IPS-18a (cell line): ENCODE data around the gene ARNT2.

Experiments
- H3K27ac ChIP-seq: one replicate; pipeline ENCODE4 v1.5.1; 2013; ENCODE audit warnings: low read length
- H3K27me3 ChIP-seq: one replicate; pipeline ENCODE4 v1.6.1; 2013; ENCODE audit warnings: mild to moderate bottlenecking, low read length; ENCODE audit not compliant: control insufficient read depth, insufficient read depth
- H3K36me3 ChIP-seq: one replicate; pipeline ENCODE4 v1.6.1; 2013; ENCODE audit warnings: low read depth, low read length; ENCODE audit not compliant: control insufficient read depth
- H3K4me1 ChIP-seq: one replicate; pipeline ENCODE4 v1.6.1; 2013; ENCODE audit warnings: low read depth, low read length; ENCODE audit not compliant: control insufficient read depth
- H3K4me3 ChIP-seq: one replicate; pipeline ENCODE4 v1.5.1; 2013; ENCODE audit warnings: low read length
- H3K9ac ChIP-seq: one replicate; pipeline ENCODE4 v1.6.1; 2013; ENCODE audit warnings: mild to moderate bottlenecking, low read length, moderate library complexity
- H3K9me3 ChIP-seq: one replicate; pipeline ENCODE4 v1.6.1; 2013; ENCODE audit warnings: low read depth, low read length; ENCODE audit not compliant: control insufficient read depth

Gene ARNT2

GRCh38 chr15:80458580-80458979, 54.4 kb downstream of the ARNT2 start:
- Histone ChIP-seq H3K27me3 (peaks cover 4% of the 10 kb centered on the region), H3K4me3 (no peak overlapping the region), H3K4me1 (no peaks in the 10 kb centered on the region), H3K36me3 (no peaks in the 10 kb centered on the region), H3K9ac (no peak overlapping the region), H3K9me3 (no peaks in the 10 kb centered on the region), H3K27ac (no peak overlapping the region)

- H3K9me3 ChIP-seq, result no peaks in the 10 kb centered on the region
- peaks cover 4% of the 10 kb centered on the region for H3K27me3 ChIP-seq
- no peaks in the 10 kb centered on the region for H3K36me3 ChIP-seq
Observed at GRCh38 chr15:80459380-80459779, 55.2 kb downstream of the ARNT2 start.

GRCh38 chr15:80459818-80460217, 55.6 kb downstream of the ARNT2 start:
- Histone ChIP-seq H3K4me3 (no peak overlapping the region), H3K9ac (no peak overlapping the region), H3K27me3 (peaks cover 4% of the 10 kb centered on the region), H3K36me3 (no peaks in the 10 kb centered on the region), H3K27ac (no peak overlapping the region), H3K9me3 (no peaks in the 10 kb centered on the region), H3K4me1 (no peaks in the 10 kb centered on the region)

More at GRCh38 chr15:80459380-80459779, 55.2 kb downstream of the ARNT2 start:
- H3K4me3 ChIP-seq, result no peak overlapping the region
- H3K27ac ChIP-seq, result no peak overlapping the region
- H3K9ac ChIP-seq, result no peak overlapping the region
- no peaks in the 10 kb centered on the region for H3K4me1 ChIP-seq

GRCh38 chr15:80461356-80462095, 57.3 kb downstream of the ARNT2 start:
- no peaks in the 10 kb centered on the region for H3K4me1 ChIP-seq
- no peaks in the 10 kb centered on the region for H3K27me3 ChIP-seq
- H3K4me3 ChIP-seq, result no peak overlapping the region
- no peaks in the 10 kb centered on the region for H3K9me3 ChIP-seq
- H3K27ac ChIP-seq, result no peak overlapping the region
- H3K9ac ChIP-seq, result no peak overlapping the region
- no peaks in the 10 kb centered on the region for H3K36me3 ChIP-seq

- Histone ChIP-seq H3K4me3 (no peak overlapping the region), H3K4me1 (no peaks in the 10 kb centered on the region), H3K36me3 (no peaks in the 10 kb centered on the region), H3K9ac (no peak overlapping the region), H3K27me3 (no peaks in the 10 kb centered on the region), H3K27ac (no peak overlapping the region), H3K9me3 (no peaks in the 10 kb centered on the region)
Observed at GRCh38 chr15:80462111-80462510, 57.9 kb downstream of the ARNT2 start.

GRCh38 chr15:80462836-80463512, 58.8 kb downstream of the ARNT2 start:
- Histone ChIP-seq H3K27me3 (no peaks in the 10 kb centered on the region), H3K27ac (no peak overlapping the region), H3K4me3 (no peak overlapping the region), H3K9me3 (no peaks in the 10 kb centered on the region), H3K9ac (no peak overlapping the region), H3K4me1 (no peaks in the 10 kb centered on the region), H3K36me3 (no peaks in the 10 kb centered on the region)

- Histone ChIP-seq H3K27me3 (no peaks in the 10 kb centered on the region), H3K4me1 (no peaks in the 10 kb centered on the region), H3K9ac (no peak overlapping the region), H3K36me3 (no peaks in the 10 kb centered on the region), H3K4me3 (no peak overlapping the region), H3K9me3 (no peaks in the 10 kb centered on the region), H3K27ac (no peak overlapping the region)
Observed at GRCh38 chr15:80464951-80465625, 60.9 kb downstream of the ARNT2 start.

- no peak overlapping the region for H3K4me3 ChIP-seq
Observed at GRCh38 chr15:80465626-80466005, 61.4 kb downstream of the ARNT2 start.

GRCh38 chr15:80466543-80466942, 62.4 kb downstream of the ARNT2 start:
- H3K4me3 ChIP-seq, result no peak overlapping the region
- H3K9me3 ChIP-seq, result no peaks in the 10 kb centered on the region
- H3K4me1 ChIP-seq, result peaks cover 2% of the 10 kb centered on the region
- H3K36me3 ChIP-seq, result peaks cover 5% of the 10 kb centered on the region
- no peak overlapping the region for H3K27ac ChIP-seq
- no peak overlapping the region for H3K9ac ChIP-seq
- H3K27me3 ChIP-seq, result no peaks in the 10 kb centered on the region

More at GRCh38 chr15:80465626-80466005, 61.4 kb downstream of the ARNT2 start:
- Histone ChIP-seq H3K9me3 (no peaks in the 10 kb centered on the region), H3K9ac (no peak overlapping the region), H3K27me3 (no peaks in the 10 kb centered on the region), H3K4me1 (no peaks in the 10 kb centered on the region), H3K27ac (no peak overlapping the region), H3K36me3 (peaks cover under 1% of the 10 kb centered on the region)

- no peak overlapping the region for H3K9ac ChIP-seq
- peaks cover 5% of the 10 kb centered on the region for H3K36me3 ChIP-seq
- peaks cover 10% of the 10 kb centered on the region for H3K4me1 ChIP-seq
- H3K9me3 ChIP-seq, result no peaks in the 10 kb centered on the region
- H3K27ac ChIP-seq, result no peak overlapping the region
- no peaks in the 10 kb centered on the region for H3K27me3 ChIP-seq
- no peak overlapping the region for H3K4me3 ChIP-seq
Observed at GRCh38 chr15:80467311-80467714, 63.1 kb downstream of the ARNT2 start.

- H3K4me3 ChIP-seq, result no peak overlapping the region
- no peaks in the 10 kb centered on the region for H3K27me3 ChIP-seq
- peaks cover 25% of the 10 kb centered on the region for H3K4me1 ChIP-seq
- H3K9ac ChIP-seq, result no peak overlapping the region
- no peaks in the 10 kb centered on the region for H3K9me3 ChIP-seq
- H3K36me3 ChIP-seq, result peaks cover 5% of the 10 kb centered on the region
- no peak overlapping the region for H3K27ac ChIP-seq
Observed at GRCh38 chr15:80468796-80469195, 64.6 kb downstream of the ARNT2 start.
